Keratinocyte (primary cell): Measurements from ENCODE around the gene DCDC1.

Experiments used
- CTCF ChIP-seq, 3 experiments: IDR thresholded peaks in 1 of 3; conservative IDR thresholded peaks in 1 of 3; optimal IDR thresholded peaks in 1 of 3; 2 replicates in 2 of 3; 3 replicates in 1 of 3; pipeline versions ENCODE3 to v1.5.1; 2011; ENCODE audit warnings: low read length in 3 of 3, mild to moderate bottlenecking in 3 of 3, moderate library complexity in 2 of 3, control low read depth in 1 of 3, inconsistent platforms in 1 of 3; ENCODE audit not compliant: insufficient read depth in 2 of 3; ENCODE audit errors: extremely low read depth in 1 of 3
- EZH2 ChIP-seq: IDR thresholded peaks from one replicate; pipeline ENCODE4 v1.6.1; 2012; ENCODE audit warnings: inconsistent platforms, mild to moderate bottlenecking, low read length, moderate library complexity

GRCh38 chr11:31173926-31174680, 195.4 kb downstream of the DCDC1 start:
- TF ChIP-seq CTCF (optimal IDR thresholded peaks at IDR 0.05 in 1 of 3, IDR thresholded peaks at IDR 0.05 in 1 of 3, conservative IDR thresholded peaks at IDR 0.05 in 1 of 3; ENCODE audit: extremely low read depth in 1 of 3, insufficient read depth in 2 of 3, low read length in 3 of 3) = no peak
- no peak for TF ChIP-seq EZH2
